GM13976 (cell line): ENCODE data around the gene VDAC2.

ENCODE experiments used
- DNase-seq: peaks from one replicate; pipeline ENCODE4 v3.0.0; 2012; ENCODE audit warnings: low spot score
- in situ Hi-C: fragments of 300-500 bp; cut with MboI; formaldehyde crosslinking; loops from one replicate; pipeline ENCODE4 v1.12.0; 2022; ENCODE audit warnings: low sequenced_read_pairs, mixed read lengths, inconsistent platforms; ENCODE audit not compliant: unreplicated experiment
- TF ChIP-seq, protein P1 (sequence below): IDR thresholded peaks from 2 replicates; pipeline ENCODE4 v1.5.1; 2012; ENCODE audit warnings: borderline replicate concordance, mild to moderate bottlenecking; ENCODE audit not compliant: insufficient read depth; ENCODE audit errors: extremely low read depth, missing control alignments, control extremely low read depth

The VDAC2 gene

DNA sequence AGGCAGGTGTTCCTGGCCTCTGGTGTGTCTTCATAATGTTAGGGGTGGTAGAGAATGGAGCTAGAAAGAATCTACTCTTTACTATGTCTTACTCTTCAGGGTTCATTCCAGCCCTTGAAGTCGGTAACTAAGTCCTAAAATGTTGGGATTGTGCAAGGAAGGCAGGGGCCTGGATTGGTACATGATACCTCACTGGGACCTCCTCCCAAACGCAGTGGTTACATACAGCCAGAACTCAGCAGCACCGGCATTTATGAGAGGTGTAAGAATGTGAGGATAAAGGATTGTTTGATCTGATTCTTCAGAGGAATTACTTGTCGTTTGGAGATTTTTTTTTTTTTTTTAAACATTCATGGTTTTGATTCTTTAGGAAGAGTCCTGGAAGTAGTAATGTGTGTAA lies 18.2 kb downstream of the VDAC2 start:
- DNase-seq, result no peak
- in situ Hi-C loops, result loop anchor here (25.0 kb wide), 2 partner anchors 467 to 967 kb away; no protein-coding TSS in a partner anchor
- TF ChIP-seq, protein P1, sequence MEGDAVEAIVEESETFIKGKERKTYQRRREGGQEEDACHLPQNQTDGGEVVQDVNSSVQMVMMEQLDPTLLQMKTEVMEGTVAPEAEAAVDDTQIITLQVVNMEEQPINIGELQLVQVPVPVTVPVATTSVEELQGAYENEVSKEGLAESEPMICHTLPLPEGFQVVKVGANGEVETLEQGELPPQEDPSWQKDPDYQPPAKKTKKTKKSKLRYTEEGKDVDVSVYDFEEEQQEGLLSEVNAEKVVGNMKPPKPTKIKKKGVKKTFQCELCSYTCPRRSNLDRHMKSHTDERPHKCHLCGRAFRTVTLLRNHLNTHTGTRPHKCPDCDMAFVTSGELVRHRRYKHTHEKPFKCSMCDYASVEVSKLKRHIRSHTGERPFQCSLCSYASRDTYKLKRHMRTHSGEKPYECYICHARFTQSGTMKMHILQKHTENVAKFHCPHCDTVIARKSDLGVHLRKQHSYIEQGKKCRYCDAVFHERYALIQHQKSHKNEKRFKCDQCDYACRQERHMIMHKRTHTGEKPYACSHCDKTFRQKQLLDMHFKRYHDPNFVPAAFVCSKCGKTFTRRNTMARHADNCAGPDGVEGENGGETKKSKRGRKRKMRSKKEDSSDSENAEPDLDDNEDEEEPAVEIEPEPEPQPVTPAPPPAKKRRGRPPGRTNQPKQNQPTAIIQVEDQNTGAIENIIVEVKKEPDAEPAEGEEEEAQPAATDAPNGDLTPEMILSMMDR, result no peak

DNA sequence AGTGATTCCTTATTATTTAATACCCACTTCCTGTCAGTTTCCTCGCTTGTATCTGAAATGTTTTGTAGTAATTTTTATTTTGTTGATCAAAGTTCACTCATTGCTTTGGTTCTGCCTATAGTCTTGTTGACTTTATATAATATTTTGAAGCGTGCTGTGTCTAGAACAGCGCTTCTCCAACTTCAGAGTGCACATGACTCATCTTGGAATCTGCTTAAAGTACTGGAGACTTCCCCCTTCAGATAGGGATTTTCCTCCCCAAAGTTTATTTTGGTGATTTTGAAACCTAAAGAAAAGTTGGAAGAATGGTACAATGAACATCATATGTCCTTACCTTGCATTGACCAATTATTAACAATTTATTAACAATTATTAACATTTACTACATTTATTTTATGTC lies 19.4 kb downstream of the VDAC2 start:
- no peak for DNase-seq
- in situ Hi-C loops, result loop anchor here (25.0 kb wide), 2 partner anchors 468 to 968 kb away; no protein-coding TSS in a partner anchor
- TF ChIP-seq, protein P1, result no peak

DNA sequence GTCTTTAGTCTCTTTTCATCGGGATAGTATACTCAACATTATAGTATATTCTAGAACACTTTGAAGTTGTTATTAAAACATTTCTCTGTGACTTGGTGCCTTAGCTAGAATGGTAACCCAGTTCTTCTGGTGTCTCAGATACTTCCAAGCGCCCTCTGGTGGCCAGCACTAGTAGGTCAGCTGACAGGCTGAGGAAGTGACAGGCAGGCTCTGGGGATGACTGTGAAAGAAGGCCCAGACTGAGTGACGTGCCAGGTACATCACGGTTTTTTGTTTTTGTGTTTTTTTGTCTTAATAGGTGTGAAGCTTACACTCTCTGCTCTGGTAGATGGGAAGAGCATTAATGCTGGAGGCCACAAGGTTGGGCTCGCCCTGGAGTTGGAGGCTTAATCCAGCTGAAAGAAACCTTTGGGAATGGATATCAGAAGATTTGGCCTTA lies 20.0 kb downstream of the VDAC2 start:
- TF ChIP-seq, protein P1, result peak; percentile 95
- DNase-seq, result peak; percentile 82
- in situ Hi-C loops, result loop anchor here (25.0 kb wide), 2 partner anchors 468 to 968 kb away; no protein-coding TSS in a partner anchor

DNA sequence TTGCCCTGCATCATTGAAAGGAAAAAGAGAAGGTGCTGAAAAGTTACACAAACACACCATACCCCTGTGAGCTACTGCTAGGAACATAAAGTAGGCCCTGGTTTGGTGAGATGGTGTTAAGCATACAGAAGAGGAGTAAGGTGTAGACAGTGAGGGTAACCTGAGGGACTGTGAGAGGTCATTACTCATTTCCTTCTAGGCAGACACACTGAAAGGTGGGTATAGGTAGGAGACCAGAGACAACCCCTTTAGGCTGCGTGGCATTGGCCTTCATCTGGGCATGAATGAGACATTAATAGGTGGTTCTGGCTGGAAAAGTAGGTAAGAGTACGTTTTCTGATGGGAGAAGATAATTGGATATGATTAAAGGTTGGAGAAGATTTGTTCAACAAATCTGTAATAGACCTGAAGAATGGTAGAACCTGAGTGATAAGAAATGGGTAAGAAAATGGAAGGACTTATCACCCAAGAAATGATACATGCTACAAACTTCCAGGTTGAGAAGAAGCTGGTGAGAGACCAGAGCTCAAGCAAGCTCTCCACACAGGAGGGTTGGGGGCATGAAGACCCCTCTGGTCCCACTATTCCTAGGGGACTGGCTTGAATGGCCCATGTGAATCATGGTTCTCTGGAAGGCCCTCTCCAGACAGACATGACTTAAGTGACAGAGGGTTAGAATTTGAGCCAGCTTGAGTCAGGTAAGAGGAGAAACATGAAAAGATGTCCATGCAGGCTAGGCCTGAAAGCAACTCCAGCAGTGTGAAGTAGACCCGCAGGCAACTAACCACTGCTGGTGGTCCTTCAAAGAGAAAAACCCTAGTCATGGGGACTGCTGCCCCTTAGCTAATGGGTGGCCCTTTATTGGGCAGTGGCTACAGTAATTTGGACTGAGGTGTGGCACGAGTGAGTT lies 21.3 kb downstream of the VDAC2 start:
- TF ChIP-seq, protein P1, result no peak
- in situ Hi-C loops, result loop anchor here (25.0 kb wide), 2 partner anchors 470 to 970 kb away; no protein-coding TSS in a partner anchor
- DNase-seq, result no peak

DNA sequence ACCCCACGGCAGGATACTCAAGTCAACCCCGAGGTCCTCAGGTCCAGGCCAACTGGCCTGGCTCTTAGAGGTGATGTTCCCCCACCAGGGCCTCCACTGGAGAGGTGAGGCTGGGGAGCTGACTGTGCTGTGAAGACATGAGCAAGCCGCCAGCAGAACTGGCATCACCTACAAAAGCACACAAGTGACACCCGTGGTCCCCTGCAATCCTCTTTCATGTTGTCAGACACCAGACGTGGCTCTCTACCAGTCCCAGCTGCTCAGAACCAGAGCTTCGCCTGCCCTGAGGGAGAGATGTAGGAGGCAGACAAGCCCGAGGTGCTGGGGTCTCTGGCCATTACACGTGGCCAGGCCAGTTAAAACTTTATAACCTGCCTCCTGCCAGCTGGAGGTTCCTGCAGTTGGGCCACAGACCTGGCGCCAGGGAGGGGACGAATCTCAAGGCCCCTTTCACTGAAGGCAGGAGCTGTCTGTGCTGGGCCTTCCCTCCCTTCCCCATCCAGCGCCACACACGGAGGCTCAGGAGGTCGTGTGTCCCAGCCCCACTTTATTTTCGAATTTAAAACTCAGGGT lies 22.9 kb downstream of the VDAC2 start:
- TF ChIP-seq, protein P1, result no peak
- DNase-seq, result no peak
- in situ Hi-C loops, result loop anchor here (25.0 kb wide), 2 partner anchors 471 to 971 kb away; no protein-coding TSS in a partner anchor

DNA sequence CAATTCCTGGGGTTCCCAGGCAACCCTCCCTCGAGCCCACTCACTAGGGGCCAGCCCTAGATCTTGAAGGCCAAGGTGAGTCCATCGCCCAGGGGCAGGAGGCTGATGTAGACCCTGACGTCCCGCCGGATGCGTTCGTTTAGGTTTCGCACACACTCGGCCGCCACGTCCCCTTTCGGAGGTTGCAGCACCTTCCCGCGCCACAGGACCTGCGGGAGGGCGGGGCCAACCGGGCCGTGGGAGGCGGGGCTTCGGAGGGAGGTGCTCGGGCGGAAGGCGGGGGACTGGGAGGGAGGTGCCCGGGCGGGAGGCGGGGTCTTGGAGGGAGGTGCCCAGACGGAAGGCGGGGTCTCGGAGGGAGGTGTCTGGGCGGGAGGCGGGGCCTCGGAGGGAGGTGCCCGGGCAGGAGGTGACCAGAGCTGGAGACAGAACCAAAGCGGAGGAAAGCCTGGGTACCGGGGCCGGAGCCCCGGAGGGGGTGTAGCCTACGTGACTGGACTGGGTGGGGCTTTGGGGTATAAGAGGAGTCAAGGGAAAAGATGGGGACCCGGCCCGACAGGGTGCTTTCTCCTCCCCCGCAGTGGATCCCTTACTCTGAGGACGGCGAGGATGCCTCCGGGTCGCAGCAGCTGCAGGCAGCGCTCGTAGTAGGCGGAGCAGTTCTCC lies 23.6 kb downstream of the VDAC2 start:
- TF ChIP-seq, protein P1, result no peak
- peak; percentile 99 for DNase-seq
- in situ Hi-C loops, result loop anchor here (25.0 kb wide), 2 partner anchors 472 to 972 kb away; no protein-coding TSS in a partner anchor
